ENCODE results near the gene RNU6-9.

Gene RNU6-9

DNA sequence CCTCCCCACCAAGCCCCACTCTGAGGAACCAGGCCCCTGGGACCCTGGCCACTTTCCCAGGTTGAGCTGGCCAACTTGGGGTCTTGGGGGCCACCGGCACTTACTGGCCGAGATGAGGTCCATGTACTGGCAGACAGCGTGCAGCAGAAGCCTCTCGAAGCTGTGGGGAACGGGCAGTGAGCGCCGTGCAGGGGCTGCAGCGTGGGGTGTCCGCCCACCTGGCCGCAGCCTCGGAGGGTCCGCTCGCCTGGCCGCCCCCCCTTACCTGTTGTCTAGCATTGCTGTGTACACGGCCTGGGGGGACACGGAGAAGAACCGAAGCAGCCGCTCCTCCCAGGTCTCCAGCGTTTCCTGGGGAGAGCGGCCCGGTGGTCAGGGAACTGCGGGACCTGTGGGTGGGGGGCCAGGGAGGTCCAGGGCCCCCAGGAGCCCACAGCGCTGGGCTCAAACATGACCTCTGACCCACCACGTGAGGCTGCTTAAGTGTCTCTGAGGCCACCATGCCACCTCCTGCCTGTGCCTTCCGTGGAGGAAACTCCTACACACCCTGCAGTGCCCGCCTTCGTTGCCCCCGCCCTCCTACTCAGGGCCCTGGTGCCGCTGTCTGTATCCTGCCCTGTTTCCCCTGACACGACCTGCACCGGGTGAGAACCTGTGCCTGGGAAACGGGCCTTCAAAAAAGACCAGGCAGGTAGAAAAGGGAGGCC, 6.2 kb downstream of the RNU6-9 start:
- no peak for DNase-seq (ENCODE audit: low spot score)

- DNase-seq (ENCODE audit: low spot score), result no peak
Observed at GRCh38 chr19:900043-900301, 6.7 kb downstream of the RNU6-9 start.

DNA sequence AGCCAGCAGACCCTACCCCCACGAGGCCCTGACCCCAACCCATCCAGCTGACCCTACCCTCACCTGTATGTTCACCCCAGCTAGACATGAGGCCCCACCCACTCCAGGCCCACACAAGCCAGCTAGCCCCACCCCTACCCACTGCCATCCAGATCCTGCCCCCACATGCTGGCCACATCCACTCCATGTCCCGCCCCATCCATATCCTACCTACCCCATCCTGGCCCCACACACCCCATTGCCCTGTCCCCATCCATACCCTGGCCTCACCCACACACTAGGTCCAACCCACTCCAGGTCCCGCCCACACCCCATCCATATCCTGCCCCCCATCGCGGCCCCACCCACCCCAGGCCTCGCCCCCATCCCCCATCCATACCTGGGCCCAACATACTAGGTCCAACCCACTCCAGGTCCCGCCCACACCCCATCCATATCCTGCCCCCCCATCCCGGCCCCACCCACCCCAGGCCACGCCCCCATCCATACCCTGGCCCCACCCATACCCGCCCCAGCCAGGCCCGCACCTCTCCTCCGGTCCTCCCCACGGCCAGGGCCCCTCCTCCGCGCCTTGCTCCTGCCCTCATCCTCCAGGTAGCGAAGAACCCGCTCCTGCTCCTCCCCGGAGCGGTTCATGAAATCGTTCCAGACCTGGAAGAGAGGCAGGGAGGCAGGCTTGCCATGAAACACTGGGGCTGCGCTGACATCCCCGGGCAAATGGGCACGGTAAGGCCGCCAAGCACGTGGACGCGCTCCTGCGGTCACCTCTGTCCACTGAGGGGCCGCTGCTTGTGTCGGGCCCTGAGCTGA, 7.2 kb downstream of the RNU6-9 start:
- DNase-seq (ENCODE audit: low spot score), result no peak

DNA sequence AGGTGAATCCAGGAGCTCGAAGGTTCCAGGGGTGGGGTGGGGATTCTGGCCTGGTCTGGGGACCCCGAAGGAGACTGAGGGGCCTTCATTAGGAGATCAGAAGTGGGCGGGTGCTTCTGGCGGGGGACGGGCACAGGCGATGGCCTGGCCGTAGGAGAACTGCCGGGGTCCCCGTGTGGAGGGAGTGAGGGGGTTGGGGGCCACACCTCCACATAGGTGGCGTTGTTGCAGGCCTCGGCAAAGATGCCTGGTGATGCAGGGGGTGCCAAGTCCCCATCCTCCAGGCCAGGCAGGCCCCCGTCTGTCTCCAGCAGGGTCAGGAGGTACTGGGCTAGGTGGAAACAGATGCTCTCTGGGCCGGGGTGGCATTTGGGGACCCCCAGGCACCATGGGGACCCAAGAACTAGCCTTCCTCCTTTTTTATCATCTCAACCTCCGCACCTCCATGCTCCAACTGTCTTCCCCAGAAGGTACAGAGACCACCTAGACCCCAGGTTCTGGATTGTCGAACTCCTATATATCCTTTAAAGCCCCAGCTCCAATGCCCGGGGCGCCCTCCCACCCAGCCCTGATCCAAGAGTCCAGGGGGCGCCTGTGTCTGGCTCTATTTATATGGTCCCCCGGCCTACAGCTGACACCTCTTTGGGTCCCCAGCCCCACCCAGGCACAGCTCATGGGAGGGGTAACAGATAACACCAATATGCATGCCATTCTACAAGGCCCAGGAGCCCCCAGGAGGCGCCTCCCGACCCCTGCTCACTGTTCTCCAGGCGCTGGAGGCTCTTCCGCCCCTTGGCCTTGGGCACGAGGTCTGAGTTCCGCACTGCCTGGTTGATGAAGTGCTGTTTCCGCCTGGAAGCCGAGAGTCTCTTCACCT, 8.2 kb downstream of the RNU6-9 start:
- no peak for DNase-seq (ENCODE audit: low spot score)

DNA sequence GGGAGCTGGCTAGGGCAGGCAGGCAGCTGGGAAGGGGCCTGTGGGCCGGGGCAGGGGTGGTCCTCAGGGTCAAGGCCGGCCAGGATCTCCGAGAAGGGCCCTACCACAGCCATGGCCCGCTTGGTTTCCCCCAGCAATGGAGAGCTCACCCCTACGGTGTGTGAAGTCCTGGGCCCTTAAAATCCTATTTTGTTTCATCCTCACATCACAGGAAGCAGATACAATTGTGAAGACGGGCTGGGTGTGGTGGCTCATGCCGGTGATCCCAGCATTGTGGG, 8.7 kb downstream of the RNU6-9 start:
- DNase-seq (ENCODE audit: low spot score), result no peak

GRCh38 chr19:902446-903226, 9.4 kb downstream of the RNU6-9 start:
- DNase-seq (ENCODE audit: low spot score), result no peak

DNA sequence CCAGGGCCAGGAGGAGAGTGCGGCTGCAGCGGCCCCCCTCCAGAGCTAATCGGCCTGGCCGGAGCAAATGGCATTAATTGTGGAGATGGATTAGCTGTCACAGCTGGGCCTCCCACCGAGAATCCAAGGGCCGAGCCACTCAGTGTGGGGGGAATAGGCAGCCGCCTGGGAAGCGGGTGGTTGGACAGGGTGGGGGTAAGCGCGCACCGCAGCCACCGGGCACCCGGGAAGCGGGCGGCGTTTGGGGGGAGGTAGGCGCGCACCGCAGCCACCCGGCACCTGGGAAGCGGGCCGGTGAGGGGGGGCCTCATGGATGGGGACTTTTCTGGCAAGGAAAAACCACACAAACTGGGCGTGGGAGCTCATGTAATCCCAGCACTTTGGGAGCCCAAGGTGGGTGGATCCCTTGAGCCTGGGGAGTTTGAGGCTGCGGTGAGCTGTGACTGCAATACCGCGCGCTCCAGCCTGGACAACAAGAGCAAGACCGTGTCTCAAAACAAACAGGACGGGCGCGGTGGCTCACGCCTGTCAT, 10.0 kb downstream of the RNU6-9 start:
- no peak for DNase-seq (ENCODE audit: low spot score)

GRCh38 chr19:904545-904944, 11.3 kb downstream of the RNU6-9 start:
- no peak for DNase-seq (ENCODE audit: low spot score)

- DNase-seq (ENCODE audit: low spot score), result no peak
Observed at GRCh38 chr19:906480-906879, 13.2 kb downstream of the RNU6-9 start.

DNA sequence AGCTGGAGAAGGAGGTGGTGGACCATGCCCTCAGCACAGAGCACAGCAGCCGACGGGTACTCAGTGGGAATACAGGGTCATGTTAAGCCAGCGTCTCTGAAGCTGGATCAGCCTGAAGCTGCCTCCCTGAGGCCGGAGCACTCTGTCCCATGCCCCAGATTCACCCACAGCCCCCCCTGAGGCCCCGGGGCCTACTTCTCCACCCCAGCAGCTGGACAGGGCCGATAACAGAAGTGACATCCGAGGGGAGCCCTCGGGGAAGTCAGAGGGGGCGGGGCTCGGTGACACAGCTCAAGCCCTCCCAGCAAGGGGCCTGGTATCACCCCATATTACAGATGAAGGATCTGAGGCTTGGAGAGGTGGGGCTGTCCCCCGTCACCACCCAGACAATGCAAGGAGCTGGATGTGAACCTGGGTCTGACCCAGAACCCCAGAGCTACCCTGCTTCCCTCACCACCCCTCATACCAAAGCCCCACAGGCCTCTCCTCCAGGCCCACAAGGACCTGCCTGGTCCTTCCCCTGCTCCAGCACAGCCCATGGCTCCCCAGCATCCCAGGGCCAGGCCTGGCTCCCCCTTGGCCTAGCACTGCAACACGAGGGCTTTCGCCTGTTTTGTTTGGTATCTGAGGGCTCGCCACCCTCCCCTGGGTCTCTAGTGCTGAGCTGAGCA, 14.0 kb downstream of the RNU6-9 start:
- DNase-seq (ENCODE audit: low spot score), result no peak

GRCh38 chr19:911197-912033, 18.1 kb downstream of the RNU6-9 start:
- DNase-seq (ENCODE audit: low spot score), result no peak

GRCh38 chr19:912181-913079, 19.1 kb downstream of the RNU6-9 start:
- DNase-seq (ENCODE audit: low spot score), result no peak

GRCh38 chr19:913080-913748, 19.9 kb downstream of the RNU6-9 start, which contains the start of gene R3HDM4:
Gene R3HDM4 (minus strand): TSS chr19:913219. CDS start chr19:913157, 62 bp downstream.
- DNase-seq (ENCODE audit: low spot score), result peak; percentile 71

- no peak for DNase-seq (ENCODE audit: low spot score)
Observed at GRCh38 chr19:916645-917322, 23.5 kb downstream of the RNU6-9 start.

- DNase-seq (ENCODE audit: low spot score), result no peak
Observed at GRCh38 chr19:917323-918151, 24.3 kb downstream of the RNU6-9 start, which contains the start of gene KISS1R. Gene KISS1R (plus strand): TSS chr19:917333. CDS start chr19:917503, 170 bp downstream.

GRCh38 chr19:918152-918437, 24.8 kb downstream of the RNU6-9 start:
- DNase-seq (ENCODE audit: low spot score), result no peak

- no peak for DNase-seq (ENCODE audit: low spot score)
Observed at GRCh38 chr19:918481-919198, 25.4 kb downstream of the RNU6-9 start.

All from Ammon's horn (tissue), 1 donor.